ENCODE data around the gene TAS2R46. TPM values are rescaled to one million over a fixed set of nuclear protein-coding genes. Genes with fewer than 3 reads are reported as not detected.
"Not testable (repeated sequence)": the region's sequence is repeated elsewhere in the genome, so short reads cannot be mapped to it uniquely, and the experiment has no call there.

The TAS2R46 gene, protein sequence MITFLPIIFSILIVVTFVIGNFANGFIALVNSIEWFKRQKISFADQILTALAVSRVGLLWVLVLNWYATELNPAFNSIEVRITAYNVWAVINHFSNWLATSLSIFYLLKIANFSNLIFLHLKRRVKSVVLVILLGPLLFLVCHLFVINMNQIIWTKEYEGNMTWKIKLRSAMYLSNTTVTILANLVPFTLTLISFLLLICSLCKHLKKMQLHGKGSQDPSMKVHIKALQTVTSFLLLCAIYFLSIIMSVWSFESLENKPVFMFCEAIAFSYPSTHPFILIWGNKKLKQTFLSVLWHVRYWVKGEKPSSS
- total RNA-seq (2014; rRNA removed; shearing (Covaris generic); ENCODE audit: low replicate concordance) = 0.10 TPM in 1 of 2 replicates, not detected in the other

DNA sequence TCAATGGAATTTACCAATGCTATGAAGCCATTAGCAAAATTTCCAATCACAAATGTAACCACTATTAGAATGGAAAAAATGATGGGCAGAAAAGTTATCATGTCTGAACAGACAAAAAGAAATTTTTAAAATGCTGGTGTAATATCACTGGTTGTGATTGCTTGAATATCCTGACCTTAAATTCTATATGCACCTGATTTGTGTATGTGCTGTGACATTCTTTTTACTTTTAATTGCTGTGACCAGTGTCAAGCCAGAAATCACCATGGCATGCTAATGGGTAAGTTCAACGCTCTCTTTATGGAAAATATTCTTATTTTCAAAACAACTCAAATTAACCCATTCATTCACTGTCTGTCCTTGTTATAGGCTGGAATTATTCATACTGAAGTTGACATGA is at the start of gene TAS2R46:
TAS2R46 (minus strand) TSS at position 101 of the 400 bp plus-strand sequence; CDS start at position 101, 0 bp downstream.
- DNase-seq, H3K27me3 ChIP-seq, H3K9me3 ChIP-seq, H3K4me3 ChIP-seq, H3K36me3 ChIP-seq: not testable (repeated sequence)

DNA sequence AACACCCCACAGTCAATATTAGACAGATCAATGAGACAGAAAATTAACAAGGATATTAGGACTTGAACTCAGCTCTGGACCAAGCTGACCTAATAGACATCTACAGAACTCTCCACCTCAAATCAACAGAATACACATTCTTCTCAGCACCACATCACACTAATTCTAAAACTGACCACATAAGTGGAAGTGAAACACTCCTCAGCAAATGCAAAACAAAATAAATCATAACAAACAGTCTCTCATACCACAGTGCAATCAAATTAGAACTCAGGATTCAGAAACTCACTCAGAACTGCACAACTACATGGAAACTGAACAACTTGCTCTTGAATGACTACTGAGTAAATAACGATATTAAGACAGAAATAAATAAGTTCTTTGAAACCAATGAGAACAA is 49.1 kb upstream of the TAS2R46 start:
- not testable (repeated sequence) for DNase-seq, H3K9me3 ChIP-seq, H3K4me3 ChIP-seq, H3K36me3 ChIP-seq, H3K27me3 ChIP-seq

- peaks cover 2% of the 10 kb centered on the region for H3K9me3 ChIP-seq
- DNase-seq = no peak
- H3K4me3 ChIP-seq = no peak overlapping the region
- no peaks in the 10 kb centered on the region for H3K27me3 ChIP-seq
- peaks cover 6% of the 10 kb centered on the region; the same call in 1 of the 2 replicates for H3K36me3 ChIP-seq
Observed at GRCh38 chr12:11108862-11109261, 46.8 kb upstream of the TAS2R46 start.

DNA sequence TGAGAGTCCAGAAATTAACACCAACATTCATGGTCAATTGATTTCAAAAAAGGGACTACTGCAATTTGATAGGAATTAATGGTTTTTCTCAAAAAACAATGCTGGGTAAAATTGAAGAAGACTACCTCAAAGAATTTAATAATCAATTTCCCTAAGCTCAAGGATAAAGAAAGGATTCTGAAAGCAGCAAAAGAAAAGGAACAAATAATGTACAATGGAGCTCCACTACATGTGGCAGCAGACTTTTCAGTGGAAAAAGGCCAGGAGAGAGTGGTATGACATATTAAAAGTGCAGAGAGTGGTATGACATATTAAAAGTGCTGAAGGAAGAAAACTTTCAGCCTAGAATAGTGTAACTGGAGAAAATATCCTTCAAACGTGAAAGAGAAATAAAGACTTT is 45.6 kb upstream of the TAS2R46 start:
- Histone ChIP-seq H3K9me3 (peaks cover 2% of the 10 kb centered on the region), H3K36me3 (peaks cover 6% of the 10 kb centered on the region; the same call in 1 of the 2 replicates), H3K4me3 (no peak overlapping the region), H3K27me3 (no peaks in the 10 kb centered on the region)
- DNase-seq = no peak

DNA sequence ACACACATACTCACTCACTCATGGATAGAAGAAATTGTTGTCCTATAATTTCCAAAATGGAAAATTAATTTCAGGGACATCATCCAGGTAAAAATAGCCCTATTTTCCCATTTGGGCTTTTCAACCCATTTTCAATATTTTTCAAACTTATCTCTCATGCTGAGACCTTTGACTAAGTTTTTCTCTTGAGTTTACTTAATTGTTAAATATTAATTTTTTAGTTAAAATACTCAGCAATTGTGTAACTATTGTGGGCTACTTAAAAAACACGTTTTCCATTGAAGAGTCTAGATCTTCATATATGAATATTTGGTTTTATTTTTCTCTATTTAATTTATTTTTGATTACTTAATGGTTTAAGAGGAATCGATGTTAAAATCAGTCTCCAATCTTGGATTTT is 44.2 kb upstream of the TAS2R46 start:
- Histone ChIP-seq H3K36me3 (peaks cover 6% of the 10 kb centered on the region; the same call in 1 of the 2 replicates), H3K27me3 (no peaks in the 10 kb centered on the region), H3K4me3 (no peak overlapping the region), H3K9me3 (peaks cover 2% of the 10 kb centered on the region; the same call in 1 of the 2 replicates)
- DNase-seq = no peak

GRCh38 chr12:11105546-11105945 is 43.5 kb upstream of the TAS2R46 start:
- Histone ChIP-seq H3K4me3 (no peak overlapping the region), H3K36me3 (peaks cover 9% of the 10 kb centered on the region; the same call in 1 of the 2 replicates), H3K9me3 (peaks cover 2% of the 10 kb centered on the region; the same call in 1 of the 2 replicates), H3K27me3 (no peaks in the 10 kb centered on the region)
- no peak for DNase-seq

- H3K36me3 ChIP-seq, H3K27me3 ChIP-seq, DNase-seq, H3K4me3 ChIP-seq, H3K9me3 ChIP-seq: not testable (repeated sequence)
Observed at GRCh38 chr12:11094910-11095309, 32.8 kb upstream of the TAS2R46 start.

GRCh38 chr12:11092128-11092527 is 30.0 kb upstream of the TAS2R46 start, which contains the start of gene TAS2R43:
TSS of gene TAS2R43 (minus strand) at chr12:11092313. CDS start at chr12:11092229, 84 bp downstream.
- H3K9me3 ChIP-seq = no peaks in the 10 kb centered on the region
- no peaks in the 10 kb centered on the region for H3K36me3 ChIP-seq
- no peak within 1 kb of the TSS for H3K4me3 ChIP-seq
- no peak for DNase-seq
- no peaks in the 10 kb centered on the region for H3K27me3 ChIP-seq

GRCh38 chr12:11089246-11089645 is 27.2 kb upstream of the TAS2R46 start:
- no peaks in the 10 kb centered on the region for H3K27me3 ChIP-seq
- H3K4me3 ChIP-seq = no peak overlapping the region
- DNase-seq = no peak
- H3K36me3 ChIP-seq = no peaks in the 10 kb centered on the region
- no peaks in the 10 kb centered on the region for H3K9me3 ChIP-seq

GRCh38 chr12:11085419-11085818 is 23.3 kb upstream of the TAS2R46 start:
- DNase-seq = no peak
- no peaks in the 10 kb centered on the region for H3K27me3 ChIP-seq
- no peak overlapping the region for H3K4me3 ChIP-seq
- H3K9me3 ChIP-seq = no peaks in the 10 kb centered on the region
- no peaks in the 10 kb centered on the region for H3K36me3 ChIP-seq

GRCh38 chr12:11081987-11082386 is 19.9 kb upstream of the TAS2R46 start:
- DNase-seq = no peak
- Histone ChIP-seq H3K4me3 (no peak overlapping the region), H3K36me3 (no peaks in the 10 kb centered on the region), H3K27me3 (no peaks in the 10 kb centered on the region), H3K9me3 (no peaks in the 10 kb centered on the region)

- DNase-seq = no peak
- Histone ChIP-seq H3K9me3 (no peaks in the 10 kb centered on the region), H3K36me3 (no peaks in the 10 kb centered on the region), H3K27me3 (no peaks in the 10 kb centered on the region), H3K4me3 (no peak overlapping the region)
Observed at GRCh38 chr12:11078246-11078645, 16.2 kb upstream of the TAS2R46 start.

- no peak for DNase-seq
- Histone ChIP-seq H3K4me3 (no peak overlapping the region), H3K9me3 (no peaks in the 10 kb centered on the region), H3K27me3 (no peaks in the 10 kb centered on the region), H3K36me3 (no peaks in the 10 kb centered on the region)
Observed at GRCh38 chr12:11075642-11076041, 13.5 kb upstream of the TAS2R46 start.

- 0 out of 2 replicates have a peak, but pooled peaks cover 2% of the 10 kb centered on the region for H3K36me3 ChIP-seq
- no peaks in the 10 kb centered on the region for H3K9me3 ChIP-seq
- H3K4me3 ChIP-seq = no peak overlapping the region
- DNase-seq = no peak
- no peaks in the 10 kb centered on the region for H3K27me3 ChIP-seq
Observed at GRCh38 chr12:11071414-11071813, 9.3 kb upstream of the TAS2R46 start.

DNA sequence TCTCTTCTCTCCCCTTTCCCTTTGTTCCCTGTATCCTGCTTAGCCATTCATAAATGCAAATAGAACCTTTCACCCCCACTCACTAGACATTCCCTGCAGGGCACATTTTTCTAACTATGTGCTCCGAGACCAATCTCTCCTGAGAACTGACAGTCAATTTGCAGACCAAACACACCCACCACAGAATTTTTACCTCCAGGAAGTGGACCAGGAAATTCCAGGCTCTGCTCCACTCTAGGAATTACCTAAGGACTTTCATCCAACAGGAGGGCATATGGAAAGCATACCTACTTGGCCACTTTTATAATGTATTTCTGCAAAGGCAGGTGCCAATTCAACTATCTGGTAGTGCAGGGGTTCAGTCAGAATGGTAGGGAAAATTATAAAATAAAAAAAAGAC is 8.9 kb upstream of the TAS2R46 start:
- DNase-seq = no peak
- H3K27me3 ChIP-seq = no peaks in the 10 kb centered on the region
- H3K4me3 ChIP-seq = no peak overlapping the region
- 0 out of 2 replicates have a peak, but pooled peaks cover 2% of the 10 kb centered on the region for H3K36me3 ChIP-seq
- H3K9me3 ChIP-seq = no peaks in the 10 kb centered on the region

- Histone ChIP-seq H3K36me3 (0 out of 2 replicates have a peak, but pooled peaks cover 2% of the 10 kb centered on the region), H3K9me3 (peaks cover 3% of the 10 kb centered on the region; the same call in 1 of the 2 replicates)
Observed at GRCh38 chr12:11069854-11070365, 7.8 kb upstream of the TAS2R46 start.

GRCh38 chr12:11067514-11067913 is 5.4 kb upstream of the TAS2R46 start:
- DNase-seq = peak; percentile 37
- no peaks in the 10 kb centered on the region for H3K27me3 ChIP-seq
- peaks cover 3% of the 10 kb centered on the region; the same call in 1 of the 2 replicates for H3K9me3 ChIP-seq
- no peak overlapping the region for H3K4me3 ChIP-seq
- 0 out of 2 replicates have a peak, but pooled peaks cover 2% of the 10 kb centered on the region for H3K36me3 ChIP-seq

More at GRCh38 chr12:11069854-11070365, 7.8 kb upstream of the TAS2R46 start:
- no peak for DNase-seq
- no peaks in the 10 kb centered on the region for H3K27me3 ChIP-seq
- H3K4me3 ChIP-seq = no peak overlapping the region

GRCh38 chr12:11059784-11060183 is 2.3 kb downstream of the TAS2R46 start:
- Histone ChIP-seq H3K4me3 (no peak overlapping the region), H3K27me3 (no peaks in the 10 kb centered on the region), H3K36me3 (no peaks in the 10 kb centered on the region), H3K9me3 (no peaks in the 10 kb centered on the region)
- DNase-seq = no peak
